GM12874 (cell line): ENCODE results near the gene SRPK3.

Source experiments
- CTCF ChIP-seq: IDR thresholded peaks from 2 replicates; pipeline ENCODE4 v1.5.1; 2011; ENCODE audit warnings: low read depth, mild to moderate bottlenecking, control low read depth, low read length, moderate library complexity; ENCODE audit not compliant: insufficient read depth

SRPK3 gene

GRCh38 chrX:153783378-153784013 lies 2.7 kb downstream of the SRPK3 start:
- no peak for TF ChIP-seq CTCF

- TF ChIP-seq CTCF, result no peak
Measured at GRCh38 chrX:153784325-153784967, 3.6 kb downstream of the SRPK3 start.

GRCh38 chrX:153786669-153787068 lies 5.8 kb downstream of the SRPK3 start:
- TF ChIP-seq CTCF, result no peak

GRCh38 chrX:153789654-153790053 lies 8.8 kb downstream of the SRPK3 start:
- TF ChIP-seq CTCF, result no peak

GRCh38 chrX:153791104-153791852 lies 10.4 kb downstream of the SRPK3 start:
- TF ChIP-seq CTCF, result no peak

GRCh38 chrX:153792368-153792767 lies 11.5 kb downstream of the SRPK3 start:
- no peak for TF ChIP-seq CTCF

- TF ChIP-seq CTCF, result no peak
Measured at GRCh38 chrX:153793291-153793690, 12.4 kb downstream of the SRPK3 start.
